Loucy (cell line): Measurements from ENCODE around the gene ASB10.

Source experiments
- CTCF ChIP-seq: fragments of 200-600 bp; sonication (generic); conservative IDR thresholded peaks from 2 replicates; pipeline ENCODE4 v1.5.1; 2014; ENCODE audit warnings: mild to moderate bottlenecking, antibody characterized with exemption, low read length
- EZH2phosphoT487 ChIP-seq: fragments of 200-600 bp; IDR thresholded peaks from 2 replicates; pipeline ENCODE4 v1.6.1; 2018; ENCODE audit warnings: antibody characterized with exemption, mild to moderate bottlenecking, moderate library complexity, borderline replicate concordance

- TF ChIP-seq CTCF (no peak), EZH2phosphoT487 (no peak)
Measured at GRCh38 chr7:151176401-151176800, 10.6 kb downstream of the ASB10 start.
